ENCODE data around the gene EMILIN3. TPM values are rescaled to one million over a fixed set of nuclear protein-coding genes. Genes with fewer than 3 reads are reported as not detected.

The EMILIN3 gene
- total and polyA plus RNA-seq, 2 of the 8 experiments (the other 6 are each of a cell fraction or from before 2014, with no cell fraction given): 3.8 to 5.2 TPM

DNA sequence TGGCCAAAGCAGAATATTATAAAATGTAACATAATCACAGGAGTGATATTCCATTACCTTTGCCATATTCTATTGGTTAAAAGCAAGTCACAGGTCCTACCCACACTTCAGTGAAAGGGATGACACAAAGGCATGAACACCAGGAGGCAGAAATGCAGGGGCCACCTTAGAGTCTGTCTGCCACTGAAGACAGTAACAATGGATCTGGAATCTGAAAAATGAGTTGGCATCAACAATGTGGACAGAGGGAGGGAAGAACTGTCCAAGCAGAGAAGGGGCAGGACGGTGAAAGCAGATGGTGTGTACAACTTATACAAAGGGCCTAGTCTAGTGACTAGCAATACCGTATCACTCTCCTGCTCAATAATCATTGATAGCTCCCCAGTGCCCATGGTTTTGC is 32.6 kb downstream of the EMILIN3 start:
- CTCF ChIA-PET (ENCODE audit: partially characterized antibody): interaction anchor here (1.1 to 2.2 kb wide), 2 partner anchors 84 to 148 kb away, joined by 3 to 8 read pairs; no protein-coding TSS in a partner anchor
- no peaks in the 10 kb centered on the region for H3K23me2 ChIP-seq (ENCODE audit: low read depth, low read length)
- no peak overlapping the region for H2BK120ac ChIP-seq (replicated peaks; ENCODE audit: low read depth, low read length)
- H3K36me3 ChIP-seq (ENCODE audit: control insufficient read depth in 2 of 4, insufficient read depth in 4 of 4, low read length in 3 of 4): no peaks in the 10 kb centered on the region
- no peak overlapping the region for H3K56ac ChIP-seq (replicated peaks; ENCODE audit: insufficient read length, low read depth, low read length)
- H3K9ac ChIP-seq (replicated peaks in 1 of 4; ENCODE audit: extremely low read depth in 1 of 4, low read depth in 3 of 4, low read length in 3 of 4): no peak overlapping the region
- H4K91ac ChIP-seq (replicated peaks; ENCODE audit: insufficient read length, low read length): no peak overlapping the region
- no peak overlapping the region for H3K4me3 ChIP-seq (ENCODE audit: extremely low read depth in 1 of 4, insufficient read depth in 2 of 4, low read depth in 3 of 4, low read length in 4 of 4)
- no peak overlapping the region for H2BK15ac ChIP-seq (ENCODE audit: low read length)
- H3K79me1 ChIP-seq (ENCODE audit: low read depth, low read length): no peaks in the 10 kb centered on the region
- no peak overlapping the region for H3K4ac ChIP-seq (replicated peaks; ENCODE audit: insufficient read length, low read depth, low read length)
- no peak overlapping the region for H2AK5ac ChIP-seq (ENCODE audit: low read depth, low read length)
- H3K4me1 ChIP-seq (replicated peaks in 1 of 4; ENCODE audit: control insufficient read depth in 3 of 4, insufficient read depth in 4 of 4, low read length in 3 of 4): no peaks in the 10 kb centered on the region
- 0 out of 7 replicates have a peak, but pooled peaks cover 0 to 2% (median 0%) of the 10 kb centered on the region in 4 experiments for H3K27me3 ChIP-seq (replicated peaks in 1 of 4; ENCODE audit: control insufficient read depth in 3 of 4, extremely low read depth in 1 of 4, insufficient read depth in 3 of 4, low read length in 3 of 4)
- FAIRE-seq (no peak), DNase-seq (ENCODE audit: low read depth in 1 of 2, low spot score in 2 of 2) (no peak)
- no peak overlapping the region for H2BK20ac ChIP-seq (ENCODE audit: low read length)
- H3K9me3 ChIP-seq (ENCODE audit: insufficient read depth in 2 of 2, low read depth in 1 of 2, low read length in 1 of 2): no peaks in the 10 kb centered on the region
- H3K27ac ChIP-seq (ENCODE audit: low read depth, low read length): no peak overlapping the region
- no peak overlapping the region for H2BK5ac ChIP-seq (ENCODE audit: low read depth, low read length)
- H2BK12ac ChIP-seq (ENCODE audit: low read depth, low read length): no peak overlapping the region
- no peak overlapping the region for H3K4me2 ChIP-seq (ENCODE audit: insufficient read depth in 1 of 2, low read depth in 2 of 2, low read length in 2 of 2)
- no peak overlapping the region for H4K5ac ChIP-seq (ENCODE audit: insufficient read length, low read depth, low read length)
- H3K79me2 ChIP-seq (ENCODE audit: control insufficient read depth in 1 of 2, insufficient read depth in 2 of 2, low read length in 2 of 2): no peaks in the 10 kb centered on the region
- H2AFZ ChIP-seq (ENCODE audit: low read length): no peak overlapping the region
- H3K14ac ChIP-seq (ENCODE audit: insufficient read length): no peak overlapping the region
- WGBS, 2 experiments (ENCODE audit: extremely low coverage in 1 of 2, insufficient coverage in 1 of 2, insufficient read length in 1 of 2, insufficient replicate concordance in 2 of 2, low coverage in 1 of 2, low lambda C conversion rate in 2 of 2, missing lambda C conversion rate in 1 of 2): 75% methylated on average over 2 of the region's 2 CpGs; no CpG with 5 or more reads in 1 of the 2 experiments
- no peaks in the 10 kb centered on the region for H4K20me1 ChIP-seq (replicated peaks in 1 of 2; ENCODE audit: control insufficient read depth in 1 of 2, insufficient read depth in 2 of 2, low read length in 2 of 2)
- no peak overlapping the region for H3K18ac ChIP-seq (ENCODE audit: extremely low read depth, low read length)
- no peak overlapping the region for H4K8ac ChIP-seq (ENCODE audit: extremely low read depth, insufficient read depth, low read length)
- POLR2A ChIA-PET (ENCODE audit: partially characterized antibody): no interaction called here
- TF ChIP-seq JUN (IDR thresholded peaks at IDR 0.05; ENCODE audit: low read depth, low read length) (no peak), KDM5A (IDR thresholded peaks at IDR 0.05; ENCODE audit: low read length) (no peak), KDM1A (IDR thresholded peaks at IDR 0.05; ENCODE audit: borderline replicate concordance, low read length) (no peak), RFX5 (IDR thresholded peaks at IDR 0.05; ENCODE audit: borderline replicate concordance, low read depth, low read length) (no peak), BRCA1 (IDR thresholded peaks at IDR 0.05; ENCODE audit: low read depth, low read length) (no peak), PHF8 (conservative IDR thresholded peaks at IDR 0.05; ENCODE audit: low read depth, low read length) (no peak), POU5F1 (IDR thresholded peaks at IDR 0.05; ENCODE audit: low read depth, low read length) (no peak), RAD21 (IDR thresholded peaks at IDR 0.05 in 1 of 2, conservative IDR thresholded peaks at IDR 0.05 in 1 of 2; ENCODE audit: low read depth in 2 of 2, low read length in 2 of 2) (no peak)
- TF ChIP-seq, protein P1, sequence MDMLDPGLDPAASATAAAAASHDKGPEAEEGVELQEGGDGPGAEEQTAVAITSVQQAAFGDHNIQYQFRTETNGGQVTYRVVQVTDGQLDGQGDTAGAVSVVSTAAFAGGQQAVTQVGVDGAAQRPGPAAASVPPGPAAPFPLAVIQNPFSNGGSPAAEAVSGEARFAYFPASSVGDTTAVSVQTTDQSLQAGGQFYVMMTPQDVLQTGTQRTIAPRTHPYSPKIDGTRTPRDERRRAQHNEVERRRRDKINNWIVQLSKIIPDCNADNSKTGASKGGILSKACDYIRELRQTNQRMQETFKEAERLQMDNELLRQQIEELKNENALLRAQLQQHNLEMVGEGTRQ (IDR thresholded peaks at IDR 0.05; ENCODE audit: low read length): no peak
- H3K23ac ChIP-seq (ENCODE audit: insufficient read length): no peak overlapping the region

Data from H1 (cell line).